GM23338 (cell line): ENCODE measurements around the gene PGM1. TPM values are rescaled to one million over a fixed set of nuclear protein-coding genes. Genes with fewer than 3 reads are reported as not detected.

Experiments
- ATAC-seq: fragments of 200-7000 bp; cut with Tn5 transposase; 3 replicates; pipeline ENCODE4 v1.9.1; 2020
- DNase-seq: peaks from one replicate; pipeline ENCODE4 v3.0.0-alpha.2; 2015; ENCODE audit warnings: low spot score
- H2AFZ ChIP-seq: fragments of 200-600 bp; sonication (generic); 2 replicates; pipeline ENCODE4 v1.8.0; 2016; ENCODE audit warnings: antibody characterized with exemption, mild to moderate bottlenecking, moderate library complexity
- H3F3A ChIP-seq: fragments of 200-600 bp; sonication (generic); replicated peaks from 2 replicates; pipeline ENCODE4 v1.8.0; 2017; ENCODE audit warnings: antibody characterized with exemption, mixed run types, low read depth
- H3K27ac ChIP-seq: fragments of 200-600 bp; sonication (generic); 2 replicates; pipeline ENCODE4 v1.6.1; 2016; ENCODE audit warnings: low read depth
- H3K27me3 ChIP-seq: fragments of 200-600 bp; sonication (generic); 2 replicates; pipeline ENCODE4 v1.8.0; 2016; ENCODE audit warnings: mild to moderate bottlenecking, mixed run types, moderate library complexity; ENCODE audit not compliant: insufficient read depth
- H3K36me3 ChIP-seq: fragments of 200-600 bp; sonication (generic); 2 replicates; pipeline ENCODE4 v1.8.0; 2016; ENCODE audit warnings: mild to moderate bottlenecking; ENCODE audit not compliant: insufficient read depth
- H3K4me1 ChIP-seq: fragments of 200-600 bp; sonication (generic); 2 replicates; pipeline ENCODE4 v1.8.0; 2016; ENCODE audit warnings: mild to moderate bottlenecking, moderate library complexity; ENCODE audit not compliant: insufficient read depth
- H3K4me2 ChIP-seq: fragments of 200-600 bp; sonication (generic); 2 replicates; pipeline ENCODE4 v1.7.1; 2017; ENCODE audit warnings: mixed run types
- H3K4me3 ChIP-seq: fragments of 200-600 bp; sonication (generic); 2 replicates; pipeline ENCODE4 v1.6.1; 2016; ENCODE audit warnings: mixed run types
- H3K79me2 ChIP-seq: fragments of 200-600 bp; sonication (generic); replicated peaks from 2 replicates; pipeline ENCODE4 v1.8.0; 2017; ENCODE audit warnings: mild to moderate bottlenecking; ENCODE audit not compliant: insufficient read depth
- H3K9me2 ChIP-seq: fragments of 200-600 bp; sonication (generic); 2 replicates; pipeline ENCODE4 v1.8.0; 2017; ENCODE audit not compliant: insufficient read depth
- H4K20me1 ChIP-seq: fragments of 200-600 bp; sonication (generic); replicated peaks from 2 replicates; pipeline ENCODE4 v1.8.0; 2017; ENCODE audit warnings: mild to moderate bottlenecking; ENCODE audit not compliant: insufficient read depth
- H3K27ac Mint-ChIP-seq: 2 replicates; pipeline ENCODE4 v1.8.0; 2020; ENCODE audit warnings: inconsistent platforms, mild to moderate bottlenecking, moderate library complexity, mixed read lengths
- H3K27me3 Mint-ChIP-seq: 3 replicates; pipeline ENCODE4 v1.8.0; 2022; ENCODE audit warnings: low read depth, mild to moderate bottlenecking, moderate library complexity, mixed read lengths, inconsistent platforms; ENCODE audit not compliant: insufficient read depth, poor library complexity
- H3K36me3 Mint-ChIP-seq: 3 replicates; pipeline ENCODE4 v1.8.0; 2021; ENCODE audit warnings: low read depth, mild to moderate bottlenecking, inconsistent platforms, moderate library complexity, mixed read lengths
- H3K4me1 Mint-ChIP-seq: 3 replicates; pipeline ENCODE4 v1.8.0; 2020; ENCODE audit warnings: mild to moderate bottlenecking, inconsistent platforms, mixed read lengths
- H3K4me3 Mint-ChIP-seq: 3 replicates; pipeline ENCODE4 v1.8.0; 2021; ENCODE audit warnings: moderate library complexity, mild to moderate bottlenecking, inconsistent platforms, mixed read lengths
- H3K9me3 Mint-ChIP-seq: 3 replicates; pipeline ENCODE4 v1.8.0; 2020; ENCODE audit warnings: moderate library complexity, mild to moderate bottlenecking, inconsistent platforms, mixed read lengths
- CREB1 ChIP-seq: fragments of 250-450 bp; sonication (Bioruptor Pico); IDR thresholded peaks from 2 replicates; pipeline ENCODE4 v1.5.0; 2020; ENCODE audit warnings: low read depth, mild to moderate bottlenecking, moderate library complexity
- CTCF ChIP-seq, 2 experiments: fragments of 200-600 bp in 1 of 2; sonication (generic) in 1 of 2; conservative IDR thresholded peaks; 2 replicates each; pipeline versions ENCODE4 v1.5.1 to v1.6.1; 2016 to 2017; ENCODE audit warnings: antibody characterized with exemption in 2 of 2, low read depth in 2 of 2, mild to moderate bottlenecking in 2 of 2, moderate library complexity in 1 of 2
- ETS1 ChIP-seq: IDR thresholded peaks from 2 replicates; pipeline ENCODE4 v1.6.1; 2016; ENCODE audit warnings: antibody characterized with exemption
- EZH2 ChIP-seq: fragments of 200-600 bp; sonication (generic); IDR thresholded peaks from one replicate; pipeline ENCODE4 v1.8.0; 2017; ENCODE audit warnings: antibody characterized with exemption, mild to moderate bottlenecking, low read depth; ENCODE audit not compliant: unreplicated experiment
- JUNB ChIP-seq: IDR thresholded peaks from one replicate; pipeline ENCODE4 v1.6.1; 2016; ENCODE audit warnings: antibody characterized with exemption; ENCODE audit not compliant: unreplicated experiment
- REST ChIP-seq: IDR thresholded peaks from one replicate; pipeline ENCODE4 v1.6.1; 2018; ENCODE audit warnings: antibody characterized with exemption; ENCODE audit not compliant: unreplicated experiment
- STAT1 ChIP-seq: IDR thresholded peaks from one replicate; pipeline ENCODE4 v1.6.1; 2016; ENCODE audit warnings: antibody characterized with exemption; ENCODE audit not compliant: unreplicated experiment
- ZNF331 ChIP-seq: fragments of 250-450 bp; sonication (Bioruptor Pico); IDR thresholded peaks from 2 replicates; pipeline ENCODE4 v1.5.0; 2020; ENCODE audit warnings: low read depth, mild to moderate bottlenecking, moderate library complexity
- polyA plus RNA-seq: library from polyadenylated mRNA; unstranded; fragments of >200 nt; fragmentation: Nextera tagmentation; extraction: Ambion mirVana; gene quantifications from 2 replicates; pipeline ENCODE4 v1.2.1, GENCODE V29; 2016
- total RNA-seq: library from RNA; depleted of rRNA; stranded (reverse); fragments of >200 nt; shearing (Covaris generic); gene quantifications from 2 replicates; pipeline ENCODE4 v1.2.3, GENCODE V29; 2014

The PGM1 gene
- total and polyA plus RNA-seq, 2 experiments from 2014 or later, result 20.9 to 71.9 TPM

- TF ChIP-seq REST, result no peak
Observed at GRCh38 chr1:63643926-63644325, 50.7 kb downstream of the PGM1 start (continued).

- peaks cover 2% of the 10 kb centered on the region; the same call in 1 of the 3 replicates for H3K36me3 Mint-ChIP-seq
- Histone ChIP-seq H3F3A (no peaks in the 10 kb centered on the region), H3K36me3 (no peaks in the 10 kb centered on the region; the same call in 1 of the 2 replicates), H3K27me3 (no peaks in the 10 kb centered on the region), H4K20me1 (no peaks in the 10 kb centered on the region), H3K27ac (no peak overlapping the region), H3K4me2 (no peak overlapping the region), H3K4me1 (no peaks in the 10 kb centered on the region), H2AFZ (no peak overlapping the region), H3K79me2 (no peaks in the 10 kb centered on the region), H3K4me3 (no peak overlapping the region), H3K9me2 (no peaks in the 10 kb centered on the region)
- DNase-seq (no peak), ATAC-seq (no peak)
- peaks cover 4% of the 10 kb centered on the region; the same call in 2 of the 3 replicates for H3K4me1 Mint-ChIP-seq
- no peak overlapping the region for H3K27ac Mint-ChIP-seq
- H3K4me3 Mint-ChIP-seq, result no peak overlapping the region
- no peaks in the 10 kb centered on the region for H3K27me3 Mint-ChIP-seq
- H3K9me3 Mint-ChIP-seq, result no peaks in the 10 kb centered on the region
- no peak for TF ChIP-seq CTCF (conservative IDR thresholded peaks at IDR 0.05; ENCODE audit: low read depth in 2 of 2)
- TF ChIP-seq JUNB, result no peak
- TF ChIP-seq EZH2, result no peak
- TF ChIP-seq ETS1, result no peak
- TF ChIP-seq STAT1, result no peak
- TF ChIP-seq ZNF331 (CRISPR knock-in tag), result no peak
- TF ChIP-seq REST, result no peak
- no peak for TF ChIP-seq CREB1 (CRISPR knock-in tag)
Observed at GRCh38 chr1:63645317-63645716, 52.1 kb downstream of the PGM1 start.
